RWPE2 (cell line): Measurements from ENCODE around the gene BMP6.

Source experiments
- ATAC-seq: fragments of 200-7000 bp; cut with Tn5 transposase; 3 replicates; pipeline ENCODE4 v1.9.1; 2021; ENCODE audit warnings: low read depth
- DNase-seq: peaks from one replicate; pipeline ENCODE4 v3.0.0-alpha.2; 2020; ENCODE audit warnings: low spot score
- H3K27ac ChIP-seq: fragments of 450-650 bp; 2 replicates; pipeline ENCODE4 v1.5.1; 2017; ENCODE audit warnings: mild to moderate bottlenecking; ENCODE audit not compliant: poor library complexity, severe bottlenecking
- H3K27me3 ChIP-seq: fragments of 250-450 bp; sonication (Bioruptor Pico); 2 replicates; pipeline ENCODE4 v1.5.1; 2021; ENCODE audit warnings: mild to moderate bottlenecking, moderate library complexity; ENCODE audit not compliant: insufficient read depth, poor library complexity, severe bottlenecking
- H3K36me3 ChIP-seq: fragments of 250-450 bp; sonication (Bioruptor Pico); 2 replicates; pipeline ENCODE4 v1.5.1; 2020; ENCODE audit warnings: low read depth, mild to moderate bottlenecking, moderate library complexity
- H3K4me1 ChIP-seq: fragments of 250-450 bp; sonication (Bioruptor Pico); 2 replicates; pipeline ENCODE4 v1.5.1; 2021; ENCODE audit warnings: mild to moderate bottlenecking, moderate library complexity; ENCODE audit not compliant: insufficient read depth, poor library complexity, severe bottlenecking
- H3K4me3 ChIP-seq: fragments of 250-450 bp; sonication (Bioruptor Pico); 2 replicates; pipeline ENCODE4 v1.5.1; 2021; ENCODE audit warnings: mild to moderate bottlenecking, moderate library complexity; ENCODE audit not compliant: severe bottlenecking
- H3K9me3 ChIP-seq: fragments of 250-450 bp; sonication (Bioruptor Pico); 2 replicates; pipeline ENCODE4 v1.5.1; 2021; ENCODE audit warnings: mild to moderate bottlenecking, moderate library complexity; ENCODE audit not compliant: severe bottlenecking
- CTCF ChIP-seq: fragments of 450-650 bp; IDR thresholded peaks from one replicate; pipeline ENCODE4 v1.5.1; 2017; ENCODE audit warnings: mild to moderate bottlenecking, moderate library complexity; ENCODE audit not compliant: poor library complexity, severe bottlenecking

BMP6 gene

DNA sequence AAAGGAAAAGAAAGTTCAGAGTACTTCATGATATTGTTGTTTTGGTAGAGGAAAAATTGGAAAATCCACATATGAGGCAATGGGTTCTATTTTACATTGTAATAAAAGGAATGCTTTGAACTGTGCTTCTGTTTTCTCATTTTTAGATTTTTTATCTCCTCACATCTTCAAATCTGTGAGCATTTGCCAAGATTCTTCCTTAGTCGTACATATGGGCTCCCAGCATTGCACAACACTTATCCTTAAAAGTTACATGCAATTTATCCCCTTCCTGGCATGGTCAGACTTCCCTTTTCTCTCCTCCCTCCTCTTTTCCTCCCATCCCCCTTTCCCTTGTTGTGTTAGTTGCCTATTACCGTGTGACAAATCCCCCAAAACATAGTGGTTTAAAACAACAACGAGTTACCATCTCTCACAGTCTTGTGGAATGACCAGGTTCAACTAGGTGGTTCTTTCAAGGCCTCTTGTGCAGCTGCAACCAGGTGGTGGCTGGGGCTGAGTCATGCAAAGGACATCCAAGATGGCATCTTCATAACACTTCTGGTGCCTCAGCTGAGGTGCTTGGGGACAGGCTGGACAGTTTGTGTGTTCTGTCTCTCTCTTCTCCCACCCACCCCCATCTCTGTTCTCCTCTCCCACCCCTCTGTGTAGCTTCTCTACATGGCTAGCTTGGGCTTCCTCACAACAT lies 116.0 kb downstream of the BMP6 start:
- H3K9me3 ChIP-seq: no peaks in the 10 kb centered on the region
- no peaks in the 10 kb centered on the region for H3K4me1 ChIP-seq
- TF ChIP-seq CTCF: no peak
- H3K27ac ChIP-seq: no peak overlapping the region
- H3K36me3 ChIP-seq: no peaks in the 10 kb centered on the region
- H3K27me3 ChIP-seq: no peaks in the 10 kb centered on the region
- no peak for DNase-seq
- ATAC-seq: no peak
- H3K4me3 ChIP-seq: no peak overlapping the region

DNA sequence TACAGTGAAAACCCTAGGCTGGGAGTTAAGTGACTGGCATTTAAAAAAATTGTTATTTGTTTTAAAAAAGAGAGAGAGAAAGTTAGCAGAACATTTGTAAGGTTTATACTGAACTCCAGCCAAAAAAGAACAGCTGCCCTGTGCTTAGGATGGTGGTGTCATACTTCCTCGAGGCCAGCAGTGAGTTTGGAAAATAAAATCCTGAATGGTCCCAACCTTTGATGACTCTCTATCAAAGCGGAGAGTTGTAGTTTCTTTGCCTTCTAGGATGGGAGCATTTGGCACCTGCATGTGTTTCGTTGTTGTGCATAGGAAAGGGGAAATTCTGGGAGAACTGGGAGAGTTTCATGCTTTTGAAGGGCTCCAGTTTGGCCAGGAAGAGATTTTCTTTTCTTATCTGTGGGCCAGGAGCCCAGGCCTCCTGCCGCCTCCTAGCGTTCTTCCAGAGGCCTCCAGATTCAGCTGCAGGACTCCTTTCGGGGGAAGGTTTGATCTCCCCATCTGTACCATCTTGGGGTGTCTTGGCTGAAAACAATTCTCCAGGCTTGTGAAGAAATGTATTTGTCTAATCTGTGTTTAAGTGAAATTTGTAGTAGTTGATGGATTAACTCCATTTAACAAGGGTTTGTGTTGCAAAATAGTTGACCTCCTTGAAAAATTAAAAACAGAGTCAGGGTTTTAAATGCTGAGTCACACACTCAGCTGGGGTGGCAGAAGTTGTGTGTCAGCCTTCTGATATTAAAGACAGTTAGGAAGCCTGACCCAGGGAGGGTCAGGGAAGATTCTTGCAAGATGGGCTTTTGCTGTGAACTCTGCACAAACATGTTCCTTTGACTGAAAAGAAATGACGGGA lies 121.3 kb downstream of the BMP6 start:
- H3K27me3 ChIP-seq: no peaks in the 10 kb centered on the region
- no peak overlapping the region for H3K27ac ChIP-seq
- ATAC-seq: no peak
- no peak overlapping the region for H3K4me3 ChIP-seq
- H3K4me1 ChIP-seq: no peaks in the 10 kb centered on the region
- no peak for DNase-seq
- no peak for TF ChIP-seq CTCF
- H3K9me3 ChIP-seq: peaks cover 5% of the 10 kb centered on the region
- H3K36me3 ChIP-seq: no peaks in the 10 kb centered on the region

GRCh38 chr6:7848229-7848628 lies 122.3 kb downstream of the BMP6 start:
- ATAC-seq (no peak), DNase-seq (no peak)
- H3K9me3 ChIP-seq: peaks cover 8% of the 10 kb centered on the region
- no peak overlapping the region for H3K27ac ChIP-seq
- H3K4me1 ChIP-seq: no peaks in the 10 kb centered on the region
- no peaks in the 10 kb centered on the region for H3K36me3 ChIP-seq
- no peaks in the 10 kb centered on the region for H3K27me3 ChIP-seq
- TF ChIP-seq CTCF: no peak
- no peak overlapping the region for H3K4me3 ChIP-seq

GRCh38 chr6:7851780-7852179 lies 125.9 kb downstream of the BMP6 start:
- DNase-seq (no peak), ATAC-seq (no peak)
- H3K4me1 ChIP-seq: no peaks in the 10 kb centered on the region
- no peak overlapping the region for H3K27ac ChIP-seq
- no peaks in the 10 kb centered on the region for H3K27me3 ChIP-seq
- H3K9me3 ChIP-seq: peaks cover 8% of the 10 kb centered on the region
- no peak for TF ChIP-seq CTCF
- H3K4me3 ChIP-seq: no peak overlapping the region
- H3K36me3 ChIP-seq: no peaks in the 10 kb centered on the region

DNA sequence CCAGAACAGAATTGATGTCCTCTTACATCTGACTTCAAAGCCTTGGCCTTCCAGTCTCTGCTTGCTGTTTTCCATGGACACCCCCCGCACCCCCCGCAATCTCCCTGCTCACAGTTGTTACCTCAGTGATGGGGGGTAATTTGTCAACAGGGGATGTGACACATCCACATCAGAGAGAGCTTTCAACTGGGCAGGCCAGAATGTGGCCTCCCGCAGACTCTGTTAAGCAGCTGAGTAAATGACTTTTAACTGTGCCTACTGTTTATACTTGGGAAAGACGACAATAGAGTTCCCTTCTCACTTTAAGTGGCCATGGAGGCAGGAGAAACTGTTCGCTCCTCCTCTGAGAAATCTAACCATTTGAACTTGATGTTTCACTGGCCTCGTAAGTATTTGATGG lies 133.7 kb downstream of the BMP6 start:
- Histone ChIP-seq H3K4me3 (no peak overlapping the region), H3K27me3 (no peaks in the 10 kb centered on the region), H3K36me3 (no peaks in the 10 kb centered on the region), H3K9me3 (no peaks in the 10 kb centered on the region), H3K27ac (no peak overlapping the region), H3K4me1 (no peaks in the 10 kb centered on the region)
- ATAC-seq: no peak
- no peak for DNase-seq
- no peak for TF ChIP-seq CTCF
